HG02885 (cell line): ENCODE measurements around the gene KIAA1671.
"Not testable (repeated sequence)": the region's sequence is repeated elsewhere in the genome, so short reads cannot be mapped to it uniquely, and the experiment has no call there.

Experiments used
- ATAC-seq: cut with Tn5 transposase; IDR thresholded peaks from one replicate; pipeline ENCODE4 v1.9.1; 2021; ENCODE audit warnings: mild to moderate bottlenecking; ENCODE audit not compliant: unreplicated experiment, poor library complexity

Gene KIAA1671

GRCh38 chr22:25182131-25183110 is 229.9 kb downstream of the KIAA1671 start:
- ATAC-seq, result no peak

- ATAC-seq, result no peak
Measured at GRCh38 chr22:25183949-25184619, 231.6 kb downstream of the KIAA1671 start.

- ATAC-seq, result no peak
Measured at GRCh38 chr22:25186140-25186539, 233.6 kb downstream of the KIAA1671 start.

GRCh38 chr22:25187469-25187868 is 235.0 kb downstream of the KIAA1671 start:
- ATAC-seq, result no peak

GRCh38 chr22:25192406-25192805 is 239.9 kb downstream of the KIAA1671 start:
- ATAC-seq, result no peak

- no peak for ATAC-seq
Measured at GRCh38 chr22:25193130-25193529, 240.6 kb downstream of the KIAA1671 start.

- ATAC-seq, result no peak
Measured at GRCh38 chr22:25193548-25193947, 241.0 kb downstream of the KIAA1671 start.

- ATAC-seq, result no peak
Measured at GRCh38 chr22:25196326-25196725, 243.8 kb downstream of the KIAA1671 start.

- no peak for ATAC-seq
Measured at GRCh38 chr22:25197340-25197739, 244.8 kb downstream of the KIAA1671 start.

GRCh38 chr22:25199731-25200520 is 247.4 kb downstream of the KIAA1671 start, which contains the start of gene CRYBB3:
Gene CRYBB3 (plus strand): TSS chr22:25199858. CDS start chr22:25201397, 1,539 bp downstream.
- ATAC-seq, result no peak

- ATAC-seq, result no peak
Measured at GRCh38 chr22:25200967-25201366, 248.5 kb downstream of the KIAA1671 start.

GRCh38 chr22:25201557-25202273 is 249.2 kb downstream of the KIAA1671 start:
- ATAC-seq, result no peak

GRCh38 chr22:25202290-25202921 is 249.9 kb downstream of the KIAA1671 start:
- ATAC-seq, result no peak

GRCh38 chr22:25203082-25203481 is 250.6 kb downstream of the KIAA1671 start:
- no peak for ATAC-seq

GRCh38 chr22:25204547-25204946 is 252.0 kb downstream of the KIAA1671 start:
- not testable (repeated sequence) for ATAC-seq

- no peak for ATAC-seq
Measured at GRCh38 chr22:25205847-25206246, 253.3 kb downstream of the KIAA1671 start.

- no peak for ATAC-seq
Measured at GRCh38 chr22:25206998-25207397, 254.5 kb downstream of the KIAA1671 start.

GRCh38 chr22:25207553-25208157 is 255.1 kb downstream of the KIAA1671 start:
- no peak for ATAC-seq

GRCh38 chr22:25208328-25208727 is 255.8 kb downstream of the KIAA1671 start:
- ATAC-seq, result no peak
